HepG2 (cell line): ENCODE results near the gene PPP1R16B. TPM values are rescaled to one million over a fixed set of nuclear protein-coding genes. Genes with fewer than 3 reads are reported as not detected.

Experiments used
- ATAC-seq: fragments of 200-7000 bp; cut with Tn5 transposase; 3 replicates; pipeline ENCODE4 v1.9.1; 2020; ENCODE audit warnings: mild to moderate bottlenecking, moderate library complexity
- BruUV-seq: library from RNA; stranded (reverse); fragments of 400-500 nt; replicated peaks from 2 replicates; lab custom pipeline; 2021; lab: Mats Ljungman, UMichigan
- CTCF ChIA-PET: fragments of 300-600 bp; formaldehyde crosslinking; extraction: SDS; loops from one replicate; lab custom pipeline; 2021; ENCODE audit warnings: low total read pairs, inconsistent platforms, low intra/inter-chr PET ratio; lab: Yijun Ruan, JAX
- POLR2A ChIA-PET: fragments of 350-600 bp; sonication (Branson Sonifier 250); formaldehyde crosslinking; loops from one replicate; lab custom pipeline; 2020; ENCODE audit warnings: antibody characterized with exemption, inconsistent platforms; lab: Yijun Ruan, JAX
- DNase-seq: peaks from one replicate; pipeline ENCODE4 v3.0.0-alpha.2; 2015; ENCODE audit warnings: low spot score
- FAIRE-seq: peaks from 3 replicates; lab custom pipeline; 2011; peaks lifted over from hg19 to GRCh38; lab: Jason Lieb, UNC
- H2AFZ ChIP-seq: one replicate; pipeline ENCODE4 v1.6.1; 2011; ENCODE audit warnings: low read length, inconsistent platforms
- H3K27ac ChIP-seq: fragments of 300-600 bp; 3 replicates; pipeline ENCODE4 v1.8.0; 2011; ENCODE audit warnings: mixed run types, mild to moderate bottlenecking, mixed read lengths, low read length, inconsistent platforms; ENCODE audit not compliant: insufficient read depth; ENCODE audit errors: extremely low read length
- H3K27me3 ChIP-seq, 2 experiments: fragments of 200-600 bp in 1 of 2; 2 replicates in 1 of 2; 3 replicates in 1 of 2; pipeline versions ENCODE4 v1.6.0 to v1.8.0; 2011; ENCODE audit warnings: low read length in 2 of 2, mild to moderate bottlenecking in 2 of 2, moderate library complexity in 2 of 2, inconsistent platforms in 1 of 2; ENCODE audit not compliant: insufficient read depth in 2 of 2, control insufficient read depth in 1 of 2
- H3K36me3 ChIP-seq, 2 experiments: fragments of 200-600 bp in 1 of 2; replicated peaks in 1 of 2; 2 replicates in 1 of 2; 3 replicates in 1 of 2; pipeline versions ENCODE4 v1.5.1 to v1.8.0; 2011; ENCODE audit warnings: low read length in 2 of 2, inconsistent platforms in 1 of 2; ENCODE audit not compliant: insufficient read depth in 2 of 2, control insufficient read depth in 1 of 2
- H3K4me1 ChIP-seq: 2 replicates; pipeline ENCODE4 v1.5.1; 2012; ENCODE audit warnings: low read length, inconsistent platforms; ENCODE audit not compliant: insufficient read depth
- H3K4me2 ChIP-seq: 2 replicates; pipeline ENCODE4 v1.6.0; 2011; ENCODE audit warnings: low read depth, low read length, inconsistent platforms
- H3K4me3 ChIP-seq, 3 experiments: fragments of 200-600 bp in 1 of 3; sonication (generic), shearing (Covaris generic) in 1 of 3; replicated peaks in 1 of 3; 2 replicates each; pipeline ENCODE4 v1.5.1; 2011 to 2016; ENCODE audit warnings: low read length in 3 of 3, inconsistent platforms in 2 of 3, low read depth in 2 of 3, mild to moderate bottlenecking in 2 of 3, control low read depth in 1 of 3, mixed read lengths in 1 of 3; ENCODE audit not compliant: insufficient read depth in 1 of 3
- H3K79me2 ChIP-seq: one replicate; pipeline ENCODE4 v1.6.1; 2011; ENCODE audit warnings: low read length, inconsistent platforms; ENCODE audit not compliant: insufficient read depth
- H3K9ac ChIP-seq: 2 replicates; pipeline ENCODE4 v1.6.0; 2011; ENCODE audit warnings: mild to moderate bottlenecking, low read depth, low read length, inconsistent platforms; ENCODE audit not compliant: insufficient read depth
- H3K9me3 ChIP-seq: 2 replicates; pipeline ENCODE4 v1.5.1; 2012; ENCODE audit warnings: mild to moderate bottlenecking, low read length
- H4K20me1 ChIP-seq: 2 replicates; pipeline ENCODE4 v1.6.0; 2011; ENCODE audit warnings: inconsistent platforms, mild to moderate bottlenecking, low read length, moderate library complexity; ENCODE audit not compliant: insufficient read depth
- CHD4 ChIP-seq: fragments of 200-600 bp; sonication (generic); IDR thresholded peaks from 2 replicates; pipeline ENCODE4 v1.7.0; 2017; ENCODE audit warnings: mild to moderate bottlenecking, low read length, borderline replicate concordance
- POGZ ChIP-seq: sonication (generic); formaldehyde crosslinking; IDR thresholded peaks from 2 replicates; pipeline ENCODE4 v1.4.0; 2020; ENCODE audit warnings: mild to moderate bottlenecking, missing genetic modification reagents
- SIX1 ChIP-seq: sonication (generic); formaldehyde crosslinking; IDR thresholded peaks from 2 replicates; pipeline ENCODE4 v1.4.0; 2020; ENCODE audit warnings: missing genetic modification reagents, borderline replicate concordance
- ZNF383 ChIP-seq: sonication (generic); formaldehyde crosslinking; IDR thresholded peaks from 2 replicates; pipeline ENCODE4 v1.4.0; 2020; ENCODE audit warnings: missing genetic modification reagents, mild to moderate bottlenecking, borderline replicate concordance
- whole genome bisulfite sequencing: methylation state at CpG from one replicate; pipeline ENCODE4 v1.1.6; 2017; ENCODE audit warnings: low lambda C conversion rate; 5-methylcytosine and 5-hydroxymethylcytosine counted together
- in situ Hi-C: cut with HindIII; loops from 2 replicates; pipeline ENCODE4 v1.10.0; 2017; ENCODE audit warnings: low pct_unique_long_range_greater_than_20kb; ENCODE audit not compliant: extremely low pct_ligation_motif_present
- intact Hi-C: fragments of 100-400 bp; cut with micrococcal nuclease; formaldehyde crosslinking; loops from one replicate; pipeline ENCODE4 v1.10.0; 2022; ENCODE audit not compliant: unreplicated experiment
- polyA plus RNA-seq, 8 experiments: library from polyadenylated mRNA; depleted of rRNA in 3 of 8; stranded (reverse) in 7 of 8; unstranded in 1 of 8; fragments of >200 nt; fragmentation: Illumina TruSeq in 4 of 8; extraction: Trizol in 4 of 8; gene quantifications; 2 replicates each; pipeline versions ENCODE4 v1.2.1 to v1.2.3, GENCODE V29; 2011 to 2016; ENCODE audit warnings: low read depth in 4 of 8, missing spikeins in 1 of 8, mixed read lengths in 1 of 8; ENCODE audit not compliant: insufficient read depth in 1 of 8
- total RNA-seq, 5 experiments: library from RNA; depleted of rRNA; stranded (reverse); fragments of >200 nt; fragmentation: Illumina TruSeq; extraction: Trizol; gene quantifications; 2 replicates each; pipeline ENCODE4 v1.2.3, GENCODE V29; 2016; ENCODE audit warnings: low read depth in 1 of 5
- TF ChIP-seq, protein P1 (sequence below): sonication (generic); formaldehyde crosslinking; conservative IDR thresholded peaks from 2 replicates; pipeline ENCODE4 v1.5.0; 2020; ENCODE audit warnings: missing genetic modification reagents
- TF ChIP-seq, protein P2 (sequence below): sonication (generic); formaldehyde crosslinking; IDR thresholded peaks from 2 replicates; pipeline ENCODE4 v1.4.0; 2020; ENCODE audit warnings: missing genetic modification reagents

PPP1R16B gene
- total and polyA plus RNA-seq, 2 of the 13 experiments (the other 11 are each of a cell fraction or from before 2014, with no cell fraction given) = 0.02 to 0.11 TPM

DNA sequence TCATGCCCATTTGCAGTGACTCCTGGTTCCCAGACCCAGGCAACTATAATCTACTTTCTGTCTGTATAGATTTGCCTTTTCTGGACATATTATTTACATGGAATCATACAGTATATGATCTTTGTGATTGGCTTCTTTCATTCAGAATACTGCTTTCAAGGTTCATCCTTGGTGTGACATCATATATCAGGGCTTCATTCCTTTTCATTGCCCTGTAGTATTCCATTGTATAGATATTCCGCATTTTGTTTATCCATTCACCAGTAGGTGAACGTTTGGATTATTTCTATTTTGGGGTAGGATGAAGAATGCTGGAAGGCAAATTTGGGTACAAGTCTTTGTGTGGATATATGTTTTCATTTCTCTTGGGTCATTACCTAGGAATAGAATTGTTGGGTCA, 36.1 kb downstream of the PPP1R16B start:
- intact Hi-C loops (no loop called here), in situ Hi-C loops (no loop called here)
- no peak overlapping the region for H3K9ac ChIP-seq
- TF ChIP-seq, protein P1, sequence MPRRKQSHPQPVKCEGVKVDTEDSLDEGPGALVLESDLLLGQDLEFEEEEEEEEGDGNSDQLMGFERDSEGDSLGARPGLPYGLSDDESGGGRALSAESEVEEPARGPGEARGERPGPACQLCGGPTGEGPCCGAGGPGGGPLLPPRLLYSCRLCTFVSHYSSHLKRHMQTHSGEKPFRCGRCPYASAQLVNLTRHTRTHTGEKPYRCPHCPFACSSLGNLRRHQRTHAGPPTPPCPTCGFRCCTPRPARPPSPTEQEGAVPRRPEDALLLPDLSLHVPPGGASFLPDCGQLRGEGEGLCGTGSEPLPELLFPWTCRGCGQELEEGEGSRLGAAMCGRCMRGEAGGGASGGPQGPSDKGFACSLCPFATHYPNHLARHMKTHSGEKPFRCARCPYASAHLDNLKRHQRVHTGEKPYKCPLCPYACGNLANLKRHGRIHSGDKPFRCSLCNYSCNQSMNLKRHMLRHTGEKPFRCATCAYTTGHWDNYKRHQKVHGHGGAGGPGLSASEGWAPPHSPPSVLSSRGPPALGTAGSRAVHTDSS (CRISPR knock-in tag) = no peak
- TF ChIP-seq ZNF383 (CRISPR knock-in tag) = no peak
- TF ChIP-seq, protein P2, sequence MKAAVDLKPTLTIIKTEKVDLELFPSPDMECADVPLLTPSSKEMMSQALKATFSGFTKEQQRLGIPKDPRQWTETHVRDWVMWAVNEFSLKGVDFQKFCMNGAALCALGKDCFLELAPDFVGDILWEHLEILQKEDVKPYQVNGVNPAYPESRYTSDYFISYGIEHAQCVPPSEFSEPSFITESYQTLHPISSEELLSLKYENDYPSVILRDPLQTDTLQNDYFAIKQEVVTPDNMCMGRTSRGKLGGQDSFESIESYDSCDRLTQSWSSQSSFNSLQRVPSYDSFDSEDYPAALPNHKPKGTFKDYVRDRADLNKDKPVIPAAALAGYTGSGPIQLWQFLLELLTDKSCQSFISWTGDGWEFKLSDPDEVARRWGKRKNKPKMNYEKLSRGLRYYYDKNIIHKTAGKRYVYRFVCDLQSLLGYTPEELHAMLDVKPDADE (CRISPR knock-in tag) = no peak
- no peak for TF ChIP-seq POGZ (CRISPR knock-in tag)
- no peak for TF ChIP-seq CHD4
- TF ChIP-seq SIX1 (CRISPR knock-in tag) = no peak
- H4K20me1 ChIP-seq = no peaks in the 10 kb centered on the region
- H3K9me3 ChIP-seq = no peaks in the 10 kb centered on the region
- no peak overlapping the region for H3K27ac ChIP-seq
- no peaks in the 10 kb centered on the region for H3K36me3 ChIP-seq
- WGBS = 33% methylated on average over 2 of the region's 2 CpGs
- FAIRE-seq (no peak), ATAC-seq (no peak), DNase-seq (no peak)
- no TSS peak for BruUV-seq
- no peak overlapping the region for H3K4me2 ChIP-seq
- ChIA-PET CTCF (no interaction called here), POLR2A (no interaction called here)
- H3K4me3 ChIP-seq = no peak overlapping the region
- H3K4me1 ChIP-seq = no peaks in the 10 kb centered on the region
- no peak overlapping the region for H2AFZ ChIP-seq
- H3K79me2 ChIP-seq = no peaks in the 10 kb centered on the region
- H3K27me3 ChIP-seq = peaks cover 0 to 12% of the 10 kb centered on the region in 2 experiments; a peak in 2 of 5 replicates
